HCT116 (cell line): ENCODE data around the gene TUB. TPM values are rescaled to one million over a fixed set of nuclear protein-coding genes. Genes with fewer than 3 reads are reported as not detected.

Experiments
- ATAC-seq: fragments of 200-7000 bp; cut with Tn5 transposase; 2 replicates; pipeline ENCODE4 v1.9.1; 2020; ENCODE audit warnings: mild to moderate bottlenecking, moderate library complexity
- BruUV-seq: library from RNA; stranded (reverse); fragments of 400-500 nt; replicated peaks from 2 replicates; lab custom pipeline; 2021; lab: Mats Ljungman, UMichigan
- CTCF ChIA-PET: fragments of 300-600 bp; sonication (Branson Sonifier 250); formaldehyde crosslinking; loops from one replicate; lab custom pipeline; 2021; ENCODE audit warnings: antibody characterized with exemption; lab: Charles Lee
- POLR2A ChIA-PET: fragments of 300-600, 350-600 bp; sonication (Branson Sonifier 250); formaldehyde crosslinking; loops from one replicate; lab custom pipeline; 2021; ENCODE audit warnings: antibody characterized with exemption; lab: Charles Lee
- RAD21 ChIA-PET, 2 experiments: fragments of 300-600 bp; sonication (Branson Sonifier 250); formaldehyde crosslinking; loops; one replicate each; lab custom pipeline; 2023; ENCODE audit warnings: low total read pairs in 2 of 2; ENCODE audit not compliant: uncharacterized antibody in 2 of 2, unreplicated experiment in 2 of 2, low non-redundant PET in 1 of 2; lab: Charles Lee
- DNase-seq: peaks from one replicate; pipeline ENCODE4 v3.0.0-alpha.2; 2010; ENCODE audit warnings: low read depth, low spot score
- H2AFZ ChIP-seq: fragments of 200-600 bp; shearing (Covaris generic), sonication (generic); 2 replicates; pipeline ENCODE4 v1.6.1; 2017; ENCODE audit warnings: low read depth, mixed run types, mixed read lengths, antibody characterized with exemption, low read length; ENCODE audit not compliant: poor library complexity, severe bottlenecking
- H3K27ac ChIP-seq: 2 replicates; pipeline ENCODE4 v1.5.1; 2012; ENCODE audit warnings: low read depth, low read length
- H3K27me3 ChIP-seq: fragments of 200-600 bp; sonication (generic); 2 replicates; pipeline ENCODE4 v1.6.1; 2016; ENCODE audit warnings: mixed run types, low read length, mixed read lengths; ENCODE audit not compliant: insufficient read depth
- H3K36me3 ChIP-seq, 2 experiments: fragments of 200-500 bp in 1 of 2; fragments of 200-600 bp in 1 of 2; sonication (Bioruptor generic) in 1 of 2; sonication (generic) in 1 of 2; 2 replicates each; pipeline versions ENCODE4 v1.5.1 to v1.6.1; 2014 to 2016; ENCODE audit warnings: low read length in 2 of 2, inconsistent platforms in 1 of 2, mixed read lengths in 1 of 2, mixed run types in 1 of 2; ENCODE audit not compliant: insufficient read depth in 2 of 2, control insufficient read depth in 1 of 2
- H3K4me1 ChIP-seq, 2 experiments: fragments of 200-600 bp in 1 of 2; sonication (generic) in 1 of 2; 2 replicates each; pipeline versions ENCODE4 v1.5.1 to v1.6.1; 2012 to 2017; ENCODE audit warnings: low read length in 2 of 2, inconsistent platforms in 1 of 2, mild to moderate bottlenecking in 1 of 2, mixed read lengths in 1 of 2, mixed run types in 1 of 2, moderate library complexity in 1 of 2; ENCODE audit not compliant: insufficient read depth in 2 of 2, control insufficient read depth in 1 of 2
- H3K4me2 ChIP-seq: fragments of 200-600 bp; sonication (generic); 2 replicates; pipeline ENCODE4 v1.6.1; 2017; ENCODE audit warnings: mixed run types, low read length, mixed read lengths
- H3K4me3 ChIP-seq, 2 experiments: fragments of 200-600 bp in 1 of 2; sonication (generic) in 1 of 2; replicated peaks in 1 of 2; 2 replicates each; pipeline ENCODE4 v1.5.1; 2011 to 2016; ENCODE audit warnings: low read length in 2 of 2, control low read depth in 1 of 2, low read depth in 1 of 2, mild to moderate bottlenecking in 1 of 2, mixed read lengths in 1 of 2, mixed run types in 1 of 2
- H3K79me2 ChIP-seq: fragments of 200-600 bp; sonication (generic); 2 replicates; pipeline ENCODE4 v1.6.1; 2017; ENCODE audit warnings: mild to moderate bottlenecking, mixed run types, low read length, moderate library complexity, mixed read lengths; ENCODE audit not compliant: insufficient read depth
- H3K9ac ChIP-seq: fragments of 200-600 bp; sonication (generic); 2 replicates; pipeline ENCODE4 v1.6.1; 2016; ENCODE audit warnings: low read length, mixed read lengths
- H3K9me2 ChIP-seq: fragments of 200-600 bp; sonication (generic), shearing (Covaris generic); 2 replicates; pipeline ENCODE4 v1.6.1; 2017; ENCODE audit warnings: mixed run types, mild to moderate bottlenecking, moderate library complexity; ENCODE audit not compliant: insufficient read depth
- H3K9me3 ChIP-seq, 2 experiments: fragments of 200-500 bp in 1 of 2; fragments of 200-600 bp in 1 of 2; sonication (Bioruptor generic) in 1 of 2; sonication (generic) in 1 of 2; 2 replicates each; pipeline ENCODE4 v1.6.1; 2014 to 2017; ENCODE audit warnings: low read length in 2 of 2, mixed read lengths in 2 of 2, inconsistent platforms in 1 of 2, low read depth in 1 of 2, mild to moderate bottlenecking in 1 of 2, mixed run types in 1 of 2, moderate library complexity in 1 of 2; ENCODE audit not compliant: control insufficient read depth in 1 of 2, insufficient read depth in 1 of 2
- H4K20me1 ChIP-seq: fragments of 200-600 bp; sonication (generic), shearing (Covaris generic); 2 replicates; pipeline ENCODE4 v1.6.1; 2017; ENCODE audit warnings: mixed run types, mild to moderate bottlenecking, moderate library complexity; ENCODE audit not compliant: insufficient read depth
- CBX3 ChIP-seq: IDR thresholded peaks from 2 replicates; pipeline ENCODE4 v1.6.1; 2012; ENCODE audit warnings: low read depth
- EZH2 ChIP-seq: fragments of 200-600 bp; sonication (generic); IDR thresholded peaks from 2 replicates; pipeline ENCODE4 v1.6.1; 2017; ENCODE audit warnings: antibody characterized with exemption, mixed run types
- EZH2phosphoT487 ChIP-seq: fragments of 200-600 bp; IDR thresholded peaks from 2 replicates; pipeline ENCODE4 v1.6.1; 2018; ENCODE audit warnings: antibody characterized with exemption, borderline replicate concordance
- FOSL1 ChIP-seq: IDR thresholded peaks from 2 replicates; pipeline ENCODE4 v1.6.1; 2012; ENCODE audit warnings: low read depth
- POLR2A ChIP-seq: IDR thresholded peaks from 2 replicates; pipeline ENCODE4 v1.7.0; 2011; ENCODE audit warnings: borderline replicate concordance; ENCODE audit not compliant: insufficient read depth, insufficient read length; ENCODE audit errors: extremely low read depth
- SRF ChIP-seq: IDR thresholded peaks from 2 replicates; pipeline ENCODE4 v1.6.1; 2012; ENCODE audit warnings: low read depth
- TCF7L2 ChIP-seq: IDR thresholded peaks from 2 replicates; pipeline ENCODE4 v1.7.0; 2011; ENCODE audit warnings: borderline replicate concordance, inconsistent platforms; ENCODE audit not compliant: insufficient read depth, insufficient read length; ENCODE audit errors: extremely low read depth
- YY1 ChIP-seq: IDR thresholded peaks from 2 replicates; pipeline ENCODE4 v1.6.1; 2011; ENCODE audit warnings: low read length, low read depth, moderate library complexity, mild to moderate bottlenecking; ENCODE audit not compliant: insufficient replicate concordance; ENCODE audit errors: extremely low read depth
- ZFX ChIP-seq: fragments of 450-650 bp; IDR thresholded peaks from 2 replicates; pipeline ENCODE4 v1.6.1; 2017
- ZNF274 ChIP-seq: fragments of 200-500 bp; sonication (Bioruptor generic); IDR thresholded peaks from 2 replicates; pipeline ENCODE4 v1.6.1; 2014; ENCODE audit warnings: mild to moderate bottlenecking, low read depth, low read length, inconsistent platforms
- intact Hi-C: fragments of 100-400 bp; cut with micrococcal nuclease; formaldehyde crosslinking; loops from 2 replicates; pipeline ENCODE4 v1.10.0; 2022
- total RNA-seq: library from RNA; stranded (reverse); gene quantifications from one replicate; pipeline ENCODE4 v1.2.1, GENCODE V29; 2021; ENCODE audit not compliant: unreplicated experiment
- TF ChIP-seq, protein P1 (sequence below): IDR thresholded peaks from 2 replicates; pipeline ENCODE4 v1.6.1; 2012
- TF ChIP-seq, protein P2 (sequence below), 3 experiments: fragments of 200-600 bp in 1 of 3; sonication (generic) in 1 of 3; IDR thresholded peaks in 2 of 3; conservative IDR thresholded peaks in 1 of 3; 2 replicates each; pipeline ENCODE4 v1.5.1; 2012 to 2017; ENCODE audit warnings: low read depth in 2 of 3, low read length in 2 of 3, antibody characterized with exemption in 1 of 3, borderline replicate concordance in 1 of 3, control low read depth in 1 of 3, mild to moderate bottlenecking in 1 of 3, mixed read lengths in 1 of 3, mixed run types in 1 of 3, moderate library complexity in 1 of 3; ENCODE audit not compliant: insufficient read depth in 1 of 3
- TF ChIP-seq, protein P3 (sequence below): IDR thresholded peaks from 2 replicates; pipeline ENCODE4 v1.6.1; 2012; ENCODE audit warnings: low read depth
- TF ChIP-seq, protein P4 (sequence below): IDR thresholded peaks from 2 replicates; pipeline ENCODE4 v1.6.1; 2012

Gene TUB
- total RNA-seq, 1 experiment from 2014 or later = 0.02 TPM

DNA sequence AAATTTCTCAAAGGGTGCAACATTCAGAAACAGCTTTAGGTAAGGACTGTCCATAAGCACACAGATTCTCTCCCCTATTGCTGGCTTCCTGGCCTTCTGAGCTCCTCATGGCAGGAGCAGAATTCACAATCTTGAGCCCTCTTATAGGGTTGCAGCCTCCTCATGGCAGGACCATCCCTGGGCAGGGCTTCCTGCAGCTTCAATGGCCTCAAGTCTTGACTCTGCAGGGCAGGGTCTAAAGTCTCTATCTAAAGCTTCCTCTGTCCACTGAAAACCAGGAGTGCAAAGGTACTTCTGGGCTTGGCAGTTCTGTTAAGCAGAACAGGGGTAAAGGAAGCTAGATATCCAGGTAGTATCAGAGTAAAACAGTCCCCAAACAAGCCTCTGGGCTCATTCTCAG, 28.7 kb downstream of the TUB start:
- H4K20me1 ChIP-seq = no peaks in the 10 kb centered on the region
- H2AFZ ChIP-seq = no peak overlapping the region
- H3K79me2 ChIP-seq = no peaks in the 10 kb centered on the region
- no peak overlapping the region for H3K27ac ChIP-seq
- BruUV-seq = no TSS peak
- no peak overlapping the region for H3K4me3 ChIP-seq
- TF ChIP-seq POLR2A = no peak
- TF ChIP-seq, protein P1, sequence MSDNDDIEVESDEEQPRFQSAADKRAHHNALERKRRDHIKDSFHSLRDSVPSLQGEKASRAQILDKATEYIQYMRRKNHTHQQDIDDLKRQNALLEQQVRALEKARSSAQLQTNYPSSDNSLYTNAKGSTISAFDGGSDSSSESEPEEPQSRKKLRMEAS = no peak
- TF ChIP-seq, all 23 proteins: peak for 0
- Histone ChIP-seq H3K9ac (no peak overlapping the region), H3K27me3 (peaks cover 18% of the 10 kb centered on the region), H3K36me3 (no peaks in the 10 kb centered on the region), H3K4me1 (no peaks in the 10 kb centered on the region), H3K4me2 (no peak overlapping the region), H3K9me3 (no peaks in the 10 kb centered on the region), H3K9me2 (no peaks in the 10 kb centered on the region; the same call in 1 of the 2 replicates)
- intact Hi-C loops = no loop called here
- POLR2A ChIA-PET = no interaction called here
- DNase-seq (no peak), ATAC-seq (no peak)
- RAD21 ChIA-PET = no interaction called here
- CTCF ChIA-PET = interaction anchor here (1.6 kb wide), 1 partner anchor 11 kb away, joined by 8 read pairs; no protein-coding TSS in a partner anchor

DNA sequence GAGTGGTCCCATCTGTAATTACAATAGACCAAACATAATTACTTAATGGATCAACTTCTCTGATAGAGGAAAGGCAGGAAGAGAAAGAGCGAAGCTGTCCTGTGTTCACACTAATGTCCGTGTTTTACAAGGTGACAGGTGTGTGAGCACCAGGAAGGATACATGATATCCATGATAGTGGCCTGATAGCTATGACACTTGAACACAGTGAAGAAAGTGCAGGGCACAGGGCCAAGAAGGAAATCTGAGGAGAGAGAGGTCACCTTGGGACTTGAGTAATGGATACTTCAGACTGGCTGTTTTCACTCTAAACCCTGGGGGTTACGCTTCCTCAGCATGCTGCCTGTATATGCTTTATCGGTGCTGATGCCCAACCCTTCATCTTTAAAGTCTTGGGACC, 29.4 kb downstream of the TUB start:
- H4K20me1 ChIP-seq = no peaks in the 10 kb centered on the region
- H3K79me2 ChIP-seq = no peaks in the 10 kb centered on the region
- H3K9ac ChIP-seq = no peak overlapping the region
- DNase-seq (no peak), ATAC-seq (no peak)
- intact Hi-C loops = no loop called here
- no TSS peak for BruUV-seq
- H3K36me3 ChIP-seq = no peaks in the 10 kb centered on the region
- no peak overlapping the region for H3K4me3 ChIP-seq
- no peak overlapping the region for H3K4me2 ChIP-seq
- H3K27ac ChIP-seq = no peak overlapping the region
- RAD21 ChIA-PET = no interaction called here
- H3K9me2 ChIP-seq = no peaks in the 10 kb centered on the region; the same call in 1 of the 2 replicates
- no peak overlapping the region for H2AFZ ChIP-seq
- CTCF ChIA-PET = interaction anchor here (1.6 kb wide), 1 partner anchor 11 kb away, joined by 8 read pairs; no protein-coding TSS in a partner anchor
- no peaks in the 10 kb centered on the region for H3K4me1 ChIP-seq
- peaks cover 15% of the 10 kb centered on the region for H3K27me3 ChIP-seq
- 0 out of 4 replicates have a peak, but pooled peaks cover 0 to 3% of the 10 kb centered on the region in 2 experiments for H3K9me3 ChIP-seq
- POLR2A ChIA-PET = no interaction called here
- no peak for TF ChIP-seq TCF7L2
- TF ChIP-seq, protein P2, sequence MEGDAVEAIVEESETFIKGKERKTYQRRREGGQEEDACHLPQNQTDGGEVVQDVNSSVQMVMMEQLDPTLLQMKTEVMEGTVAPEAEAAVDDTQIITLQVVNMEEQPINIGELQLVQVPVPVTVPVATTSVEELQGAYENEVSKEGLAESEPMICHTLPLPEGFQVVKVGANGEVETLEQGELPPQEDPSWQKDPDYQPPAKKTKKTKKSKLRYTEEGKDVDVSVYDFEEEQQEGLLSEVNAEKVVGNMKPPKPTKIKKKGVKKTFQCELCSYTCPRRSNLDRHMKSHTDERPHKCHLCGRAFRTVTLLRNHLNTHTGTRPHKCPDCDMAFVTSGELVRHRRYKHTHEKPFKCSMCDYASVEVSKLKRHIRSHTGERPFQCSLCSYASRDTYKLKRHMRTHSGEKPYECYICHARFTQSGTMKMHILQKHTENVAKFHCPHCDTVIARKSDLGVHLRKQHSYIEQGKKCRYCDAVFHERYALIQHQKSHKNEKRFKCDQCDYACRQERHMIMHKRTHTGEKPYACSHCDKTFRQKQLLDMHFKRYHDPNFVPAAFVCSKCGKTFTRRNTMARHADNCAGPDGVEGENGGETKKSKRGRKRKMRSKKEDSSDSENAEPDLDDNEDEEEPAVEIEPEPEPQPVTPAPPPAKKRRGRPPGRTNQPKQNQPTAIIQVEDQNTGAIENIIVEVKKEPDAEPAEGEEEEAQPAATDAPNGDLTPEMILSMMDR (IDR thresholded peaks at IDR 0.05 in 2 of 3, conservative IDR thresholded peaks at IDR 0.05 in 1 of 3; ENCODE audit: borderline replicate concordance in 1 of 3, insufficient read depth in 1 of 3, low read depth in 2 of 3, low read length in 2 of 3) = no peak
- TF ChIP-seq, protein P3, sequence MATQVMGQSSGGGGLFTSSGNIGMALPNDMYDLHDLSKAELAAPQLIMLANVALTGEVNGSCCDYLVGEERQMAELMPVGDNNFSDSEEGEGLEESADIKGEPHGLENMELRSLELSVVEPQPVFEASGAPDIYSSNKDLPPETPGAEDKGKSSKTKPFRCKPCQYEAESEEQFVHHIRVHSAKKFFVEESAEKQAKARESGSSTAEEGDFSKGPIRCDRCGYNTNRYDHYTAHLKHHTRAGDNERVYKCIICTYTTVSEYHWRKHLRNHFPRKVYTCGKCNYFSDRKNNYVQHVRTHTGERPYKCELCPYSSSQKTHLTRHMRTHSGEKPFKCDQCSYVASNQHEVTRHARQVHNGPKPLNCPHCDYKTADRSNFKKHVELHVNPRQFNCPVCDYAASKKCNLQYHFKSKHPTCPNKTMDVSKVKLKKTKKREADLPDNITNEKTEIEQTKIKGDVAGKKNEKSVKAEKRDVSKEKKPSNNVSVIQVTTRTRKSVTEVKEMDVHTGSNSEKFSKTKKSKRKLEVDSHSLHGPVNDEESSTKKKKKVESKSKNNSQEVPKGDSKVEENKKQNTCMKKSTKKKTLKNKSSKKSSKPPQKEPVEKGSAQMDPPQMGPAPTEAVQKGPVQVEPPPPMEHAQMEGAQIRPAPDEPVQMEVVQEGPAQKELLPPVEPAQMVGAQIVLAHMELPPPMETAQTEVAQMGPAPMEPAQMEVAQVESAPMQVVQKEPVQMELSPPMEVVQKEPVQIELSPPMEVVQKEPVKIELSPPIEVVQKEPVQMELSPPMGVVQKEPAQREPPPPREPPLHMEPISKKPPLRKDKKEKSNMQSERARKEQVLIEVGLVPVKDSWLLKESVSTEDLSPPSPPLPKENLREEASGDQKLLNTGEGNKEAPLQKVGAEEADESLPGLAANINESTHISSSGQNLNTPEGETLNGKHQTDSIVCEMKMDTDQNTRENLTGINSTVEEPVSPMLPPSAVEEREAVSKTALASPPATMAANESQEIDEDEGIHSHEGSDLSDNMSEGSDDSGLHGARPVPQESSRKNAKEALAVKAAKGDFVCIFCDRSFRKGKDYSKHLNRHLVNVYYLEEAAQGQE = no peak
- TF ChIP-seq, protein P1 = no peak
- no peak for TF ChIP-seq YY1
- no peak for TF ChIP-seq ZNF274
- no peak for TF ChIP-seq CBX3
- no peak for TF ChIP-seq EZH2phosphoT487
- TF ChIP-seq, protein P4, sequence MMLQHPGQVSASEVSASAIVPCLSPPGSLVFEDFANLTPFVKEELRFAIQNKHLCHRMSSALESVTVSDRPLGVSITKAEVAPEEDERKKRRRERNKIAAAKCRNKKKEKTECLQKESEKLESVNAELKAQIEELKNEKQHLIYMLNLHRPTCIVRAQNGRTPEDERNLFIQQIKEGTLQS = no peak
- no peak for TF ChIP-seq EZH2
- TF ChIP-seq SRF = no peak
- no peak for TF ChIP-seq ZFX
- no peak for TF ChIP-seq FOSL1
